ENCODE measurements around the gene SAPCD1. TPM values are rescaled to one million over a fixed set of nuclear protein-coding genes. Genes with fewer than 3 reads are reported as not detected.

SAPCD1 gene
- total and polyA plus RNA-seq, 2 experiments from 2014 or later = 1.3 to 2.5 TPM

- no peaks in the 10 kb centered on the region for H4K20me1 ChIP-seq (ENCODE audit: insufficient read depth)
- no peaks in the 10 kb centered on the region for H3K9me2 ChIP-seq (ENCODE audit: insufficient read depth)
- in situ Hi-C loops (cut with MboI) = no loop called here
- H3K79me2 ChIP-seq (ENCODE audit: insufficient read depth) = peaks cover 58% of the 10 kb centered on the region
- H3K27ac ChIP-seq = peak within 1 kb of the TSS; percentile 87
- WGBS, 2 experiments (ENCODE audit: low coverage in 1 of 2, low lambda C conversion rate in 2 of 2, missing lambda C conversion rate in 2 of 2) = 0 to 1% methylated on average over 11 to 24 of the region's 24 CpGs
- DNase-seq = peak; percentile 92
- peak within 1 kb of the TSS; percentile 75 for H2AFZ ChIP-seq
- H3K27me3 ChIP-seq (replicated peaks; ENCODE audit: insufficient read depth) = no peaks in the 10 kb centered on the region
- no peaks in the 10 kb centered on the region for H3K9me3 ChIP-seq (ENCODE audit: low read depth)
- peaks cover 43% of the 10 kb centered on the region for H3K4me1 ChIP-seq (ENCODE audit: insufficient read depth)
- peaks cover 27% of the 10 kb centered on the region for H3K36me3 ChIP-seq (ENCODE audit: low read depth)
- H3K4me2 ChIP-seq (ENCODE audit: unreplicated experiment) = peak within 1 kb of the TSS; percentile 98
- H3F3A ChIP-seq (ENCODE audit: insufficient read depth) = peaks cover 62% of the 10 kb centered on the region
- peak within 1 kb of the TSS; percentile 95 for H3K9ac ChIP-seq
- TF ChIP-seq EZH2phosphoT487 (IDR thresholded peaks at IDR 0.05; ENCODE audit: insufficient read depth, low read depth) (no peak), EZH2 (IDR thresholded peaks at IDR 0.05; ENCODE audit: insufficient read depth, poor library complexity, severe bottlenecking) (no peak)
- H3K4me3 ChIP-seq = peak within 1 kb of the TSS; percentile 100
Measured at GRCh38 chr6:31736021-31736767, 26.3 kb upstream of the SAPCD1 start, which contains the start of gene CLIC1. Gene CLIC1, minus strand, starts transcription at chr6:31736530. Its CDS starts 230 bp downstream, at chr6:31736300.

- 33 to 39% methylated on average over 10 of the region's 10 CpGs for WGBS, 2 experiments (ENCODE audit: low coverage in 1 of 2, low lambda C conversion rate in 2 of 2, missing lambda C conversion rate in 2 of 2)
- DNase-seq = peak; percentile 27
- in situ Hi-C loops (cut with MboI) = no loop called here
Measured at GRCh38 chr6:31736768-31737314, 25.6 kb upstream of the SAPCD1 start.

GRCh38 chr6:31737315-31737990 is 25.0 kb upstream of the SAPCD1 start:
- 77 to 79% methylated on average over 5 to 7 of the region's 7 CpGs for WGBS, 2 experiments (ENCODE audit: low coverage in 1 of 2, low lambda C conversion rate in 2 of 2, missing lambda C conversion rate in 2 of 2)

More at GRCh38 chr6:31736768-31737314, 25.6 kb upstream of the SAPCD1 start:
- Histone ChIP-seq H3K27ac (peak overlapping the region; percentile 87), H3K36me3 (ENCODE audit: low read depth) (peaks cover 20% of the 10 kb centered on the region), H3K4me1 (ENCODE audit: insufficient read depth) (peaks cover 43% of the 10 kb centered on the region), H3F3A (ENCODE audit: insufficient read depth) (peaks cover 56% of the 10 kb centered on the region), H4K20me1 (ENCODE audit: insufficient read depth) (no peaks in the 10 kb centered on the region), H3K4me3 (peak overlapping the region; percentile 100), H3K9me3 (ENCODE audit: low read depth) (no peaks in the 10 kb centered on the region), H3K9ac (peak overlapping the region; percentile 95), H3K9me2 (ENCODE audit: insufficient read depth) (no peaks in the 10 kb centered on the region), H3K27me3 (replicated peaks; ENCODE audit: insufficient read depth) (no peaks in the 10 kb centered on the region), H3K79me2 (ENCODE audit: insufficient read depth) (peaks cover 58% of the 10 kb centered on the region), H2AFZ (peak overlapping the region; percentile 75), H3K4me2 (ENCODE audit: unreplicated experiment) (peak overlapping the region; percentile 98)
- TF ChIP-seq EZH2phosphoT487 (IDR thresholded peaks at IDR 0.05; ENCODE audit: insufficient read depth, low read depth) = no peak
- no peak for TF ChIP-seq EZH2 (IDR thresholded peaks at IDR 0.05; ENCODE audit: insufficient read depth, poor library complexity, severe bottlenecking)

More at GRCh38 chr6:31737315-31737990, 25.0 kb upstream of the SAPCD1 start:
- DNase-seq = no peak
- peak overlapping the region; percentile 58 for H3K4me3 ChIP-seq
- H4K20me1 ChIP-seq (ENCODE audit: insufficient read depth) = no peaks in the 10 kb centered on the region
- peaks cover 51% of the 10 kb centered on the region for H3K79me2 ChIP-seq (ENCODE audit: insufficient read depth)
- H3K9ac ChIP-seq = peak overlapping the region; percentile 74
- peak overlapping the region; percentile 98 for H3K4me2 ChIP-seq (ENCODE audit: unreplicated experiment)
- H3K27ac ChIP-seq = peak overlapping the region; percentile 87
- no peaks in the 10 kb centered on the region for H3K9me2 ChIP-seq (ENCODE audit: insufficient read depth)
- in situ Hi-C loops (cut with MboI) = no loop called here
- peaks cover 43% of the 10 kb centered on the region for H3K4me1 ChIP-seq (ENCODE audit: insufficient read depth)
- H3K36me3 ChIP-seq (ENCODE audit: low read depth) = peaks cover 14% of the 10 kb centered on the region
- peaks cover 50% of the 10 kb centered on the region for H3F3A ChIP-seq (ENCODE audit: insufficient read depth)
- H2AFZ ChIP-seq = peak overlapping the region; percentile 81
- no peaks in the 10 kb centered on the region for H3K9me3 ChIP-seq (ENCODE audit: low read depth)
- TF ChIP-seq EZH2 (IDR thresholded peaks at IDR 0.05; ENCODE audit: insufficient read depth, poor library complexity, severe bottlenecking) (no peak), EZH2phosphoT487 (IDR thresholded peaks at IDR 0.05; ENCODE audit: insufficient read depth, low read depth) (no peak)
- no peaks in the 10 kb centered on the region for H3K27me3 ChIP-seq (replicated peaks; ENCODE audit: insufficient read depth)
